ENCODE results near the gene ZNF862. TPM values are rescaled to one million over a fixed set of nuclear protein-coding genes. Genes with fewer than 3 reads are reported as not detected.
A peak's percentile ranks its signal among the peaks of the same experiment; 100 is the strongest.
"Not testable (repeated sequence)": the region's sequence is repeated elsewhere in the genome, so short reads cannot be mapped to it uniquely, and the experiment has no call there.

Gene ZNF862
- total RNA-seq, 1 donor from 2014 or later, result 20.7 TPM

DNA sequence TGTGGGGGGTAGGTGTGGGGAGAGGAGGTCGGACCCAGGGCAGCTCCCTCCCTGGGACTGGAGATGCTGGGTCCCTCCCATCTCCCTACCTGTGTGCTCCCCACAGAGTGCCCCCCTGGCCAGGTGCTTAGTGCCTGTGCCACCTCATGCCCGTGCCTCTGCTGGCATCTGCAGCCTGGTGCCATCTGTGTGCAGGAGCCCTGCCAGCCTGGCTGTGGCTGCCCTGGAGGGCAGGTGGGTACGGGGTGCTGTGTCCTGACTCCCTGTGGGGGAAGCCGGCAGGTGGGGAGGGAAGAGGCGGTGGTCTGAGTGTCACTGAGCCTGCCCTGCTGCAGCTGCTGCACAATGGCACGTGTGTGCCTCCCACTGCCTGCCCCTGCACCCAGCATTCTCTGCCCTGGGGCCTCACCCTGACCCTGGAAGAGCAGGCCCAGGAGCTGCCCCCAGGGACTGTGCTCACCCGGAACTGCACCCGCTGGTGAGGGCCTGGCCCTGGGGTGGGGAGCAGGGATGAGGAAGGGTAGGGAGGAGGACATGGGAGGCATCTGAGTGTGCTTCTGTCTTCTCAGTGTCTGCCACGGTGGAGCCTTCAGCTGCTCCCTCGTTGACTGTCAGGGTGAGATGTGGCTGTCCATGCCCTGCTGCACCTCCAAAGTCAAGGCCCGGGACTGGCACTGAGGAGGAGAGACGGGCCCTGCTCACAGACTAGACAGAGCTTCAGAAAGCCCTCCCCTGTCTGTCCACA lies 11.7 kb upstream of the ZNF862 start:
- intact Hi-C loops (cut with DNase I), result no loop called here
- Histone ChIP-seq H3K27ac (no peak overlapping the region), H3K27me3 (ENCODE audit: low read depth) (peaks cover 5% of the 10 kb centered on the region), H3K4me1 (no peaks in the 10 kb centered on the region), H3K9me3 (no peaks in the 10 kb centered on the region), H3K36me3 (no peaks in the 10 kb centered on the region), H3K4me3 (no peak overlapping the region)
- ATAC-seq (no peak), DNase-seq (peak; percentile 31)
- TF ChIP-seq, protein P1, sequence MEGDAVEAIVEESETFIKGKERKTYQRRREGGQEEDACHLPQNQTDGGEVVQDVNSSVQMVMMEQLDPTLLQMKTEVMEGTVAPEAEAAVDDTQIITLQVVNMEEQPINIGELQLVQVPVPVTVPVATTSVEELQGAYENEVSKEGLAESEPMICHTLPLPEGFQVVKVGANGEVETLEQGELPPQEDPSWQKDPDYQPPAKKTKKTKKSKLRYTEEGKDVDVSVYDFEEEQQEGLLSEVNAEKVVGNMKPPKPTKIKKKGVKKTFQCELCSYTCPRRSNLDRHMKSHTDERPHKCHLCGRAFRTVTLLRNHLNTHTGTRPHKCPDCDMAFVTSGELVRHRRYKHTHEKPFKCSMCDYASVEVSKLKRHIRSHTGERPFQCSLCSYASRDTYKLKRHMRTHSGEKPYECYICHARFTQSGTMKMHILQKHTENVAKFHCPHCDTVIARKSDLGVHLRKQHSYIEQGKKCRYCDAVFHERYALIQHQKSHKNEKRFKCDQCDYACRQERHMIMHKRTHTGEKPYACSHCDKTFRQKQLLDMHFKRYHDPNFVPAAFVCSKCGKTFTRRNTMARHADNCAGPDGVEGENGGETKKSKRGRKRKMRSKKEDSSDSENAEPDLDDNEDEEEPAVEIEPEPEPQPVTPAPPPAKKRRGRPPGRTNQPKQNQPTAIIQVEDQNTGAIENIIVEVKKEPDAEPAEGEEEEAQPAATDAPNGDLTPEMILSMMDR (IDR thresholded peaks at IDR 0.05), result no peak

DNA sequence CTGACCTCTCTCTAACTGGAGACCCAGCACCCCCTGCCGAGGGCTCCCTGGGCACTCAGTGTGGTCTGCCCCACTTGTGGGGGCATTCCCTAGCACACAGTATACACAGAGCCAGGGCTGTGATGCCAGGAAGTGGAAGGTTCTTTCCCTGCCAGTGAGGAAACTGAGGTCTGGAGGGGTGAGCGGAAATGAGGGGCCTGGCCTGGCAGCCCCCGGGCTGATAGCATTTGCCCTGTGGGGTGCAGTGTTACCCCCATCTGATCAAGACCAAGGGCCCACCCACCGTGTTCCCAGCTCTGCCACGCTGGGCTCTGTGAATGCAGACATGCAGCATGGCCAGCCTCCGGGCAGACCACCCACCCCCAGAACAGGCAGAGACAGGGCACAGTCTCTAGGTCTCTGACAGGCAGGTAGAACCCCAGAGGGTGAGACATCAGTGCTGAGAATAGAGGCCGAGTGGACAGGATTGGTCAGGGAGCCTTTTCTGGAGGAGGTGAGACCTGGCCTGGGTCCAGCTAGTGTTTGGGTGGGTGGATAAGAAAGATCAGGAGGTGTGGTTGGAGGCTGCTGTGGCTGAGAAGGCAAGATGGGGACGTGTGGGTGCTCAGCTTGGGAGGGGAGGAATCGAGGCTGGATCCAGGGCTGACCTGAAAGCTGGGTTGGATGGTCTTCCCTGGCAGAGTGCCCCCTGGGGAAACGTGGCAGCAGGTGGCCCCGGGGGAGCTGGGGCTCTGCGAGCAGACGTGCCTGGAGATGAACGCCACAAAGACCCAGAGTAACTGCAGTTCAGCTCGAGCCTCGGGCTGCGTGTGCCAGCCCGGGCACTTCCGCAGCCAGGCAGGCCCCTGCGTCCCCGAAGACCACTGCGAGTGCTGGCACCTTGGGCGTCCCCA lies 10.8 kb upstream of the ZNF862 start:
- Histone ChIP-seq H3K4me3 (no peak overlapping the region), H3K36me3 (no peaks in the 10 kb centered on the region), H3K27ac (no peak overlapping the region), H3K9me3 (no peaks in the 10 kb centered on the region), H3K4me1 (no peaks in the 10 kb centered on the region), H3K27me3 (ENCODE audit: low read depth) (peaks cover 8% of the 10 kb centered on the region)
- DNase-seq (peak; percentile 39), ATAC-seq (no peak)
- TF ChIP-seq, protein P1 (IDR thresholded peaks at IDR 0.05), result no peak
- intact Hi-C loops (cut with DNase I), result no loop called here

DNA sequence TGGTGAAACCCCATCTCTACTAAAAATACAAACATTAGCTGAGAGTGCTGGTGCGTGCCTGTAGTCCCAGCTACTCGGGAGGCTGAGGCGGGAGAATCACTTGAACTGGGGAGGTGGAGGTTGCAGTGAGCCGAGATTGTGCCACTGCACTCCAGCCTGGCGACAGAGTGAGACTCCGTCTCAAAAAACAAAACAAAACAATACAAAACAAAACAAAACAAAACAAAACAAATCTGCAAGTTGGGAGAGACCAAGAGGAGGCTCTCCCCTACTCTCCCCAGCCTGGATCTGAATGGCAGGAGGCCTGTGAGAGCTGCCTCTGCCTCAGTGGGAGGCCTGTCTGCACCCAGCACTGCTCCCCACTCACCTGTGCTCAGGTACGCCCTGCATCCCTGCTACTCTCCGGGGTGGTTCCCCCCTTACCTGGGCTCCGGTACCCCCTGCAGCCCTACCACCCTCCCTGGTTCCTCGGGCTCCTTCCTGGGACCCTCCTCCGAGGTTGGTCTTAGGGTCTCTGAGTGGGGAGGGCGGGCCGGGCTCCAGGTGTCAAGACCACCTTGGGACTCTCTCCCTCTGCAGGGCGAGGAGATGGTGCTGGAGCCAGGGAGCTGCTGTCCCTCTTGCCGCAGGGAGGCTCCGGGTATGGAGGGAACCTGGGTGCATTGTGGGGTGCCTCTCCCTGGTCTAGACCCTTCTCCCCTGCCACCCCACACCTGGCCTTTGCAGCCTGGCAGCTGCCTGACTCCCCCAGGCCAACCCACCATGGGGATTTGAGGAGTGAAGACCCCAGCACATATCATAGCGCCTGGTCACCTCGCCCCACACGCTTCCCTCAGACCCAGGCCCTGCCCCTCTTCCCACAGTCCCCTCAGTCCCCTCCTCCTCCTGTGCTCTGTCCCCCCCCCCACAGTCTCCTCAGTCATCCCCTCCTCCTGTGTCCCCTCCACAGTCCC lies 9.5 kb upstream of the ZNF862 start:
- intact Hi-C loops (cut with DNase I), result no loop called here
- H3K9me3 ChIP-seq, result no peaks in the 10 kb centered on the region
- ATAC-seq (no peak), DNase-seq (peak; percentile 34)
- peaks cover 12% of the 10 kb centered on the region for H3K27me3 ChIP-seq (ENCODE audit: low read depth)
- H3K27ac ChIP-seq, result no peak overlapping the region
- no peak overlapping the region for H3K4me3 ChIP-seq
- no peaks in the 10 kb centered on the region for H3K36me3 ChIP-seq
- no peaks in the 10 kb centered on the region for H3K4me1 ChIP-seq
- TF ChIP-seq, protein P1 (IDR thresholded peaks at IDR 0.05), result no peak

DNA sequence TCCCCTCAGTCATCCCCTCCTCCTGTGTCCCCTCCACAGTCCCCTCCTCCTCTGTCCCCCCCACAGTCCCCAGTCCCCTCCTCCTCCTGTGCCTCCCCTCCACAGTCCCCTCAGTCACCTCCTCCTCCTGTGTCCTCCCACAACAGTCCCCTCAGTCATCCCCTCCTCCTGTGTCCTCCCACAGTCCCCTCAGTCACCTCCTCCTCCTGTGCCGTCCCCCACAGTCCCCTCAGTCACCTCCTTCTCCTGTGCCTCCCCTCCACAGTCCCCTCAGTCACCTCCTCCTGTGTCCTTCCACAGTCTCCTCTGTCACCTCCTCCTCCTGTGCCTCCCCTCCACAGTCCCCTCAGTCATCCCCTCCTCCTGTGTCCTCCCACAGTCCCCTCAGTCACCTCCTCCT lies 7.6 kb upstream of the ZNF862 start:
- intact Hi-C loops (cut with DNase I); DNase-seq: not testable (repeated sequence)

DNA sequence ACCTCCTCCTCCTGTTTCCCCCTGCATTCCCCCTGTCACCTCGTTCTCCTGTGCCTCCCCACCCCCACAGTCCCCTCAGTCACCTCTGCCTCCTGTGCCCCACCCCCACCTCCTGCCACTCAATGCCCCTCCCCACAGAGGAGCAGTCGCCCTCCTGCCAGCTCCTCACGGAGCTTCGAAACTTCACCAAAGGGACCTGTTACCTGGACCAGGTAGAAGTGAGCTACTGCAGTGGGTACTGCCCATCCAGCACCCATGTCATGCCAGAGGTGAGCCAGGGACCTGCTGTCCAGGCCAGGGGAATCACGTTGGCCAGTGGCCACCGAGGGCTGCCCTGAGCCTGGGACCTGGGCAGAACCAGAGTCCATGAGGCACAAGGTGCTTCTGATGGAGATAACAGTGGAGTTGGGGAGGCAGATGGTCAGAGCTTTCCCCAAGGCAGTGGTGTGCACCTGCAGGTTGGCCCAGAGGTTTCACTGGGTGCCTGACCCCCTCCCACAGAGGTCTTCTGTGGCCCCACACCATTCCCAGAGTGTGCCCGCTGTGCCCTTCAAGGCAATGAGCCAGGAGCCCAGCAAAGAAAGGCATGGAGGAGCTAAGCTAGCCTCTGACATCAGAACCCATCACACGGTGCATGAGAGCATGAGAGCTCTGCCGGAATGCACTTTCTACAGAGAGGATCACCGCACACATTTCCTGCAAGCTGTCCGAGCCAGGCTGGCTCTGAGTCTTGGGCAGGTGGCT lies 7.0 kb upstream of the ZNF862 start:
- Histone ChIP-seq H3K4me1 (no peaks in the 10 kb centered on the region), H3K9me3 (no peaks in the 10 kb centered on the region), H3K27ac (no peak overlapping the region), H3K27me3 (ENCODE audit: low read depth) (peaks cover 12% of the 10 kb centered on the region), H3K36me3 (no peaks in the 10 kb centered on the region), H3K4me3 (no peak overlapping the region)
- DNase-seq (peak; percentile 10), ATAC-seq (no peak)
- intact Hi-C loops (cut with DNase I), result no loop called here
- TF ChIP-seq, protein P1 (IDR thresholded peaks at IDR 0.05), result no peak

More for the DNA sequence above, 7.6 kb upstream of the ZNF862 start:
- not testable (repeated sequence) for H3K27ac ChIP-seq, ATAC-seq, H3K4me1 ChIP-seq, H3K9me3 ChIP-seq, H3K36me3 ChIP-seq, H3K4me3 ChIP-seq
- peaks cover 12% of the 10 kb centered on the region for H3K27me3 ChIP-seq (ENCODE audit: low read depth)
